Mesendoderm (in vitro differentiated cells): ENCODE data around the gene CPEB4.

Source experiments
- DNase-seq: peaks from one replicate; pipeline ENCODE4 v3.0.0; 2013
- H2AK5ac ChIP-seq: 2 replicates; pipeline ENCODE4 v1.6.1; 2013; ENCODE audit warnings: low read length, inconsistent platforms
- H2BK120ac ChIP-seq: 2 replicates; pipeline ENCODE4 v1.6.1; 2013; ENCODE audit warnings: low read depth, mild to moderate bottlenecking, low read length, moderate library complexity, mixed read lengths
- H2BK15ac ChIP-seq: replicated peaks from 2 replicates; pipeline ENCODE4 v1.6.1; 2013; ENCODE audit warnings: low read depth, mild to moderate bottlenecking, moderate library complexity
- H2BK5ac ChIP-seq: 2 replicates; pipeline ENCODE4 v1.6.1; 2013; ENCODE audit warnings: low read length, inconsistent platforms
- H3K18ac ChIP-seq: 2 replicates; pipeline ENCODE4 v1.6.1; 2013; ENCODE audit warnings: mild to moderate bottlenecking, low read length, mixed read lengths
- H3K23ac ChIP-seq: one replicate; pipeline ENCODE4 v1.6.1; 2013; ENCODE audit warnings: low read length
- H3K27ac ChIP-seq: 2 replicates; pipeline ENCODE4 v1.5.1; 2013; ENCODE audit warnings: low read depth, mild to moderate bottlenecking, inconsistent platforms, low read length, moderate library complexity
- H3K27me3 ChIP-seq: 2 replicates; pipeline ENCODE4 v1.6.1; 2013; ENCODE audit warnings: low read length, control low read depth, mild to moderate bottlenecking, inconsistent platforms; ENCODE audit not compliant: insufficient read depth, poor library complexity
- H3K36me3 ChIP-seq: 2 replicates; pipeline ENCODE4 v1.6.1; 2013; ENCODE audit warnings: low read length, inconsistent platforms; ENCODE audit not compliant: control insufficient read depth, insufficient read depth
- H3K4ac ChIP-seq: one replicate; pipeline ENCODE4 v1.6.1; 2013; ENCODE audit warnings: low read depth, mild to moderate bottlenecking, low read length, moderate library complexity
- H3K4me1 ChIP-seq: 2 replicates; pipeline ENCODE4 v1.6.1; 2013; ENCODE audit warnings: low read depth, low read length, inconsistent platforms; ENCODE audit not compliant: control insufficient read depth
- H3K4me2 ChIP-seq: 2 replicates; pipeline ENCODE4 v1.6.1; 2013; ENCODE audit warnings: low read length
- H3K4me3 ChIP-seq: 2 replicates; pipeline ENCODE4 v1.5.1; 2013; ENCODE audit warnings: mild to moderate bottlenecking, low read length
- H3K56ac ChIP-seq: one replicate; pipeline ENCODE4 v1.6.1; 2013; ENCODE audit warnings: low read length
- H3K79me1 ChIP-seq: 2 replicates; pipeline ENCODE4 v1.6.1; 2013; ENCODE audit warnings: low read length, inconsistent platforms
- H3K79me2 ChIP-seq: 2 replicates; pipeline ENCODE4 v1.6.1; 2013; ENCODE audit warnings: mild to moderate bottlenecking, low read length; ENCODE audit not compliant: control insufficient read depth, insufficient read depth
- H3K9ac ChIP-seq: 2 replicates; pipeline ENCODE4 v1.6.1; 2013; ENCODE audit warnings: low read length, inconsistent platforms
- H4K5ac ChIP-seq: one replicate; pipeline ENCODE4 v1.6.1; 2013; ENCODE audit warnings: low read length
- H4K8ac ChIP-seq: one replicate; pipeline ENCODE4 v1.6.1; 2013; ENCODE audit warnings: low read depth, mild to moderate bottlenecking, control low read depth, low read length, moderate library complexity
- WGBS: extraction: QIAGEN DNeasy Blood & Tissue Kit; methylation state at CpG from one replicate; pipeline ENCODE4 v1.1.7; 2013; ENCODE audit warnings: low lambda C conversion rate, missing lambda C conversion rate; ENCODE audit not compliant: insufficient coverage; ENCODE audit errors: extremely low coverage; 5-methylcytosine and 5-hydroxymethylcytosine counted together

Gene CPEB4

DNA sequence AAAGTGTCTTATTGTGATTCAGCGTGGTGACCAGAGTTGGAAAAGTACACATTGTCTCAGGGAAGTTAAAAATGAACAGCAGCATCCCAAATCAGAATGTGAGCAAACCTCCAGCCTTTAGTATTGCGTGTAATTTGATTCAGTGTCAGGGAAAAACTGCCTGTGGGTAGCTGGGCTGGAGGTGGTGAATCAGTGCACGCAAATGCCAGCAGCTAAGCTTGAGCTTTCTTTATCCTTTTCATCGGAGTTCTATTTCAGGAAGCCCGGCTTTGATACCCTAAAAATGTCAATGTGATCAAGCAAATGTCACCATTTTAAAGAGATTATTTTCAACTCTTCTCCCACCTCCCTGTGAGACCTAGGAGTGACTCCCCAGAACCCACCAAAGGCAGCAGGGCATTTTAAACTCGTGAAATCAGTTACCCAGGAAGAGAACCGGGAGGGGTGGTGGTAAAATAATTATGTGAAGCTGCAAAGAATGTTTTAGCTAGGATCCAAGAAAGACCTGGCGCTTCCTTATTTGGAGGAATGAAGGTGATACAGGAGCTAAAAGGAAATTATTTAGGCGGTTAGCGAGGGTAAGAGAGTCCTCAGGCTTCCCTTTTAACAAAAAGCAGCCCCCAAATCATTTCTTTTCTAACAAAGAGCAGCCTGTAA lies 75.2 kb downstream of the CPEB4 start:
- Histone ChIP-seq H2BK15ac (no peak overlapping the region), H3K4me2 (no peak overlapping the region), H3K27ac (no peak overlapping the region), H3K4me1 (peaks cover 2% of the 10 kb centered on the region), H4K5ac (no peak overlapping the region), H2BK5ac (no peak overlapping the region), H4K8ac (no peak overlapping the region), H3K36me3 (no peaks in the 10 kb centered on the region), H3K4me3 (no peak overlapping the region), H3K9ac (peak overlapping the region; percentile 39), H2BK120ac (no peak overlapping the region), H3K27me3 (no peaks in the 10 kb centered on the region), H3K56ac (no peak overlapping the region), H2AK5ac (no peak overlapping the region), H3K79me1 (no peaks in the 10 kb centered on the region), H3K4ac (no peak overlapping the region), H3K18ac (peak overlapping the region; percentile 65), H3K79me2 (no peaks in the 10 kb centered on the region), H3K23ac (no peak overlapping the region)
- WGBS = no CpG with 5 or more reads among the region's 10 CpGs
- DNase-seq = no peak

DNA sequence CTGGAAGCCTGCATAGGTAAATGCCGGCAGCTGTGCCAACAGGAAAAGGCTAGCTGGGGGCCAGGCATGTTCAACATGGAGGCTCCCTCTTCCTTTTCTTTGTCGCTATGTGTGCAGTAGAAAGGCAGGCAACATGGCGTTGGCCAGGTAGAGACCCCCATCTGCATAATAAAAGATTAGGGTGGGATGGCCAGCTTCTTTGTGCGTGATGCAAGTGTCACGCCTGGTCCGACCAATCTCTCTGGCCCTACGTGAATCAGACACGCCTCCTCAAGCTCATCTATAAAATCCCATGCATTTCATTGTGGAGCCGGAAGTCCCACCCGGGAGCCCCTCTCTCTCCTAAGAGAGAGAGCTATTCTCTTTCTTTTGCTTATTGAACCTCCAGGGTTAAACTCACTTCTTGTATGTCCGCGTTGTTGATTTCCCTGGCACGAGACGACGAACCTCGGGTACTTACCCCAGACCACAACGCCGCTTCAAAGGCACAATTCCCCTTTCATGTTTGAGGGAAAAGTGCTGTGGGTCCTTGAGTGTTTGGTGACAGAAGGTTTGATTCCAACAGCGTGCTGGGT lies 75.8 kb downstream of the CPEB4 start:
- Histone ChIP-seq H3K4ac (no peak overlapping the region), H4K8ac (peak overlapping the region; percentile 2), H3K27me3 (no peaks in the 10 kb centered on the region), H3K79me2 (no peaks in the 10 kb centered on the region), H2BK15ac (no peak overlapping the region), H4K5ac (no peak overlapping the region), H3K27ac (no peak overlapping the region), H2AK5ac (no peak overlapping the region), H3K4me2 (no peak overlapping the region), H3K18ac (peak overlapping the region; percentile 65), H3K23ac (no peak overlapping the region), H3K36me3 (no peaks in the 10 kb centered on the region), H3K56ac (peak overlapping the region; percentile 62), H2BK5ac (no peak overlapping the region), H3K4me1 (peaks cover 2% of the 10 kb centered on the region), H3K4me3 (no peak overlapping the region), H3K79me1 (no peaks in the 10 kb centered on the region), H3K9ac (peak overlapping the region; percentile 39), H2BK120ac (no peak overlapping the region)
- peak; percentile 59 for DNase-seq
- WGBS = no CpG with 5 or more reads among the region's 19 CpGs

DNA sequence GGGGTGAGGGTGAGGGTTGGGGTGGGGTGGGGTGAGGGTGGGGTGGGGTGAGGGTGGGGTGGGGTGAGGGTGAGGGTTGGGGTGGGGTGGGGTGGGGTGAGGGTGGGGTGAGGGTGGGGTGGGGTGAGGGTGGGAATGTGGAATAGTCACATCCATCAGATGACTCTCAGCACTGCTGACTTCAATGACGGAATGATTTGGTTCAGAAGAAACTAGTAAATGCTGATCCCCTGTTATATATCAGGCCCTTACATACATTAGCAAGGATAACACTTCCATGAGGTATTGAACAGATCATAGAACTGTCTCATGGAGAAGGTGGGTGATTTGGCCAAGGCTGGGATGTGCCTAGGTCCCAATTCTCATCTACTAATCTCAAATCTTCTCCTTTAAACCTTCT lies 76.4 kb downstream of the CPEB4 start:
- Histone ChIP-seq H3K4me1 (peaks cover 5% of the 10 kb centered on the region), H3K18ac (no peak overlapping the region), H3K27me3 (no peaks in the 10 kb centered on the region), H3K79me2 (no peaks in the 10 kb centered on the region), H2BK5ac (no peak overlapping the region), H3K56ac (no peak overlapping the region), H4K5ac (no peak overlapping the region), H3K79me1 (no peaks in the 10 kb centered on the region), H4K8ac (no peak overlapping the region), H3K36me3 (no peaks in the 10 kb centered on the region), H2BK120ac (no peak overlapping the region), H3K4ac (no peak overlapping the region), H3K23ac (no peak overlapping the region), H3K27ac (no peak overlapping the region), H2BK15ac (no peak overlapping the region), H3K4me3 (no peak overlapping the region), H3K9ac (no peak overlapping the region), H3K4me2 (no peak overlapping the region), H2AK5ac (no peak overlapping the region)
- DNase-seq = no peak
- WGBS = no CpG with 5 or more reads among the region's 1 CpG

DNA sequence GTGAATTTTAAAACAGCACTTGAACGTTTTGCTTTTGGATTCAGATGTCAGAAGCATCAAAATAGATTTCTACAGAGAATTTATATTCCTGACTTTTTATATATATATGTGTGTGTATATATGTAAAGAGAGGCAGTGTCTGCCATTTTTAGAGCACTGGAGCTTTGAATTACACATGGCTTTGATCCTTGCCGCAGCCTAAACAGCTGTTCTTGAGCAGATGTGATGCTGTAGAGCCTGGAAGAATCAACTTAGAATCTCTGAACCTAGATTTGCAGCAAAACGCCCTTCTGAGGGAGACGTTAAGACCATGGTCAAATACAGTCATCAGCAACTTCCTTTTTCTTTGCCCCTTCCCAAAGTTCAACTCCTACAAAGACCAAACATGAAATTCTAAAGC lies 79.1 kb downstream of the CPEB4 start:
- Histone ChIP-seq H3K18ac (no peak overlapping the region), H2BK5ac (no peak overlapping the region), H2AK5ac (no peak overlapping the region), H3K4ac (no peak overlapping the region), H2BK120ac (no peak overlapping the region), H3K4me3 (no peak overlapping the region), H3K27me3 (no peaks in the 10 kb centered on the region), H3K4me2 (no peak overlapping the region), H3K36me3 (no peaks in the 10 kb centered on the region), H4K8ac (no peak overlapping the region), H3K23ac (no peak overlapping the region), H3K56ac (no peak overlapping the region), H4K5ac (no peak overlapping the region), H3K27ac (no peak overlapping the region), H3K4me1 (peaks cover 18% of the 10 kb centered on the region), H2BK15ac (no peak overlapping the region), H3K79me2 (no peaks in the 10 kb centered on the region), H3K9ac (no peak overlapping the region), H3K79me1 (no peaks in the 10 kb centered on the region)
- DNase-seq = no peak
- WGBS = no CpG with 5 or more reads among the region's 4 CpGs

DNA sequence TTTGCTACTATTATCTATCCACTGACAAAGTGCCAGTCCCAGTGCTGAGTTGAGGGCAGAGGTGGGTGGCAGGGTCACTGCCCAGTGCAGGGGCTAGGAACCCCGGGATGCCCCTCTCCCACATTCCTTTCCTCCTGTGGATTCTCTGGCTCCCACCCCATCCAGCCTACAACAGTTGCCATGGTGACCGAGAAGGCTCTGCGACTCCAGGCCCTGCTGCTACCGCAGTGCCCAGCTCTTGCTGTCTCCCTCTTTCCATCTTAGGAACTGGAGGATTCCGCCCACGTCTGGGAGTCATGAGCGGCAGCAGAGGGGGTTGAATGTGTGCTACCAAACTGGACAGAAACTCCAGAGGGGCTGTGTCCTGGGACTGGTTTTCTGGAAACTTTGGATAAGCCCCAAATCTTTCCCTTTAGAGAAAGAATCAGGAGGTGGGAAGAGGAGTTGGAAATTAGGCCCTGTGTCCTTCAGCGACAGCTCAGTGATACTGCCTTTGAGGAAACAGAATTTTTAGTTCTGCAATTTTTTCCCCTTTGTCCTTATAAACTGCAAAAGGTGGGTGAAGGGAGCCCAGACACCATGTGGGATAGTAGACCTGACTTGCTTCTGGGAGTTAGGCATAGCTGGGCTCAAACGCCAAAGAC lies 80.1 kb downstream of the CPEB4 start:
- H3K36me3 ChIP-seq = no peaks in the 10 kb centered on the region
- H3K79me2 ChIP-seq = no peaks in the 10 kb centered on the region
- H3K79me1 ChIP-seq = no peaks in the 10 kb centered on the region
- no peak overlapping the region for H3K9ac ChIP-seq
- no peak overlapping the region for H2AK5ac ChIP-seq
- no peak overlapping the region for H2BK120ac ChIP-seq
- H3K4me2 ChIP-seq = no peak overlapping the region
- no peak overlapping the region for H3K4me3 ChIP-seq
- no peak overlapping the region for H4K5ac ChIP-seq
- H3K23ac ChIP-seq = no peak overlapping the region
- no CpG with 5 or more reads among the region's 9 CpGs for WGBS
- H3K18ac ChIP-seq = no peak overlapping the region
- no peak overlapping the region for H3K27ac ChIP-seq
- no peaks in the 10 kb centered on the region for H3K27me3 ChIP-seq
- H3K4ac ChIP-seq = no peak overlapping the region
- H3K4me1 ChIP-seq = peaks cover 15% of the 10 kb centered on the region
- no peak overlapping the region for H3K56ac ChIP-seq
- H2BK15ac ChIP-seq = no peak overlapping the region
- peak; percentile 62 for DNase-seq
- no peak overlapping the region for H2BK5ac ChIP-seq
- no peak overlapping the region for H4K8ac ChIP-seq
